Stimulated activated CD4-positive, alpha-beta T cell treated with anti-CD3 and anti-CD28 coated beads, Interleukin-12 subunit alpha, Interleukin-12 subunit beta, amount 100 ng/mL, for 4 hours (primary cell): ENCODE data around the gene KCNMB3.
"Not testable (repeated sequence)": the region's sequence is repeated elsewhere in the genome, so short reads cannot be mapped to it uniquely, and the experiment has no call there.

ENCODE experiments used
- DNase-seq: peaks from one replicate; pipeline ENCODE4 v3.0.0-alpha.2; 2020

Gene KCNMB3

GRCh38 chr3:179263134-179263533 is 12.2 kb upstream of the KCNMB3 start:
- no peak for DNase-seq

GRCh38 chr3:179260949-179261765 is 10.2 kb upstream of the KCNMB3 start:
- peak; percentile 58 for DNase-seq

DNA sequence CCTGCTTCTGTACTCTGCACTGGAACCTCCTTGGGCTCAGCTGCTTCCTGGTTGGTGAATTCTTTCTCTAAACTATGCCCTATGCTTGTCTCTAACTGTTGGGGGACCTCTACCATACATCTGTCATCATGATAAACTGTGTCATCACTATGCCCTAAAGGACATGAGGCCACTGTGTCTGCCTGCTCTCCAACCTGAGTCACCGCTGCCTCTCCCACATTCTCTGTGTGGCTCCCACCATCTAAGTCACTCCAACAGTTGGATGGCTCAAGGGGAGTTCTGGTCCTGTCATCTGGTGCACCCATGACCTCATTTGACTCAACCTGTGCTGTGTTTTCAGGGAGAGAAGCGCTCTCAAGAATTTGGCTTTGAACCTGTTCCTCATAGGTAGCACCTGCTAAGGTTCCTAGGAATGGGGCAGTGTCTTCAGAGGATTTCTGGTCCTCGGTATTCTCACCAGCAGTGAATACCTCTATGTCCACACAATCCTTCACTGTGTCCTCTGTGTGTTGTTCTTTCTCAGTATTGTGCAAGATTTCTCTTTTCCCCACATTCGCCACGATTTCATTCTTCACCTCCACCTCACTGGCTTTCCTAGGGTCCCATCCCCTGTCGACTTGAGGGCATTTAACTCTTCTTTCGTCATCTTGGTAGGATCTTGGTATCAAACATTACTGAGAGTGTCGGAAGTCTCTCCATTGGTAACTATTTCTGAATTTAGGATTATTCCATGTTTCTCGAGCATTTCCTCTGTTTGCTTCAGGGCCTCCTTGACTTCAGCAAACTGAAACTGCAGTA is 9.2 kb upstream of the KCNMB3 start:
- DNase-seq: not testable (repeated sequence)

- no peak for DNase-seq
Observed at GRCh38 chr3:179258820-179259219, 7.9 kb upstream of the KCNMB3 start.

GRCh38 chr3:179257742-179258141 is 6.8 kb upstream of the KCNMB3 start:
- DNase-seq: not testable (repeated sequence)

DNA sequence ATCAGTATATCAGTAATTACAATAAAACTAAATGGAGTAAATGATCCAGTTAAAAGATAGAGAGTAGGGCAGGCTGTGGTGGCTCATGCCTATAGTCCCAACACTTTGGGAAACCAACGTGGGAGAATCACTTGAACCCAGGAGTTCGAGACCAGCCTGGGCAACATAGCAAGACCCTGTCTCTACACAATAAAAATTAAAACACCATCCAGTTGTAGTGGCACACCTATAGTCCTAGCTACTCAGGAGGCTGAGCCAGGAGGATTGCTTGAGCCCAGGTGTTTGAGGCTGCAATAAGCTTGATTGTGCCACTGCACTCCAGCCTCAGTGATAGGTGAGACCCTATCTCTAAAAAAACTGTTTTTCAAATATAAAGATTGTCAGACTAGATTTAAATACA is 5.9 kb upstream of the KCNMB3 start:
- DNase-seq: no peak

DNA sequence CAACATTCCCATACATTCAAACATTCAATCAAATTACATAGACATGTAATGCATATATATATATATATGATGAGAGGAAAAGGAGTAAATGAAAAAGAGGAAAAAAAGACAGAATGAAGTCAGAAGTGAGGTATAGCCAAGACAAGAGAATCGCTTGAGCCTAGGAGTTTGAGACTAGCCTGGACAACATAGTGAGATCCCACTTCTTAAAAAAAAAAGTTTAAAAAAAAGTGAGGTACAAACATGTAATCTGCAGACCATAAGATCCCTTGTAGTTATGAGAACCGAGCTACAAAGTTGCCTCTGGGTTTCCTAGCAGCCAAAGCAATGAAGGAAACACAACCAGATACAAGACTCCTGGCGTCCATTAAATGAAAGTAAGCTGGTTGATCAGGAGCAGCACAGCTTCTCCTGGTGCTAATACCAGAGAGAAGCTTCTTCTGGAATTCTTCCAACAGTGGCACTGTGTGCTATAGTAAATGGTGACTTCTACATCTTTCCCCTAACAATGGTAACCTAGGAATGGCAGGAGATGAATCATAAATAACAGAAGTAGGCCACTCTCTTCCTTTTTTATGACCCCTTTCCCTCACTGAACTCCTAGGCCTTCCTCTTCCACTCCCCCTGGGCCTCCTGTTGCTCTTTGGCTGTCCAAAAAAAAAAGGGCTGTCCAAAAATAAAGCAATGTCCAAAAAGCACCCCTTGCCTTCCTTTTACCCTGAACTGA is 3.5 kb downstream of the KCNMB3 start:
- DNase-seq: no peak

DNA sequence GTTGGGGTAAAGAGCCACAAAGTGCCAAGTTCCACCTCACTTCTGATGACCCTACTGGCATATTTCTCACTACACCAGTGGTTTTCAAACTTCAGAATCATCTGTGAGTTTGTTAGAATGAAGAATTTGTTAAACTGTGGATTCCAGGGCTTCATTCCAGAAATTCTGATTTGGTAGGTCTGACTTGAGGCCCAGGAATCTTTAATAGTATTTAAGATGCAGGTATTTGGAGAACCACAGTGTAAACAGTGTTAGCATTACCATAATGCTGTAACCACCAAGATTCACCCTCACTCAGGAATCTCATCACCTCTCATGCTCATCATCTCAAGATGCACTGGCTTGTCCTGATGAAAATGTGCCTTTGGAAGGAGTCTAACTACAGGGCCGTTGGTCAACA is 6.0 kb downstream of the KCNMB3 start:
- DNase-seq: no peak

DNA sequence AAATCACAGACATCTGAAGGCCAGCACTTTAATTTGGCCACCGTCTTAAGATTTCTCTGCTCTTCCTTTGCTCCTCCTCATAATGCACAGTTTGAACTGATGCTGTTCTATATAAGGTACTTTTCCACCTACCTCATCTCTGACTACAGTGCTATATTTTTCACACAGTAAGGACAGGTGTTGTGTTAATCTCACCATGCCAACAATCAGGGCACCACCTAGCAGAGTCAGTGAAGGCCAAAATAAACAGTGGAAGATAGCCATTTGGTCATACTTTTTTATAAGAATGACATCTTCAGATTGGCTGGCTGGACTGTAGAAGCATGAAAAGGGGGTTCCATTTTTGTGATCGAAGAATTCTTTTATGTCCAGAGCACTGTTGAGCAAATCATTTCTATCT is 8.1 kb downstream of the KCNMB3 start:
- not testable (repeated sequence) for DNase-seq

DNA sequence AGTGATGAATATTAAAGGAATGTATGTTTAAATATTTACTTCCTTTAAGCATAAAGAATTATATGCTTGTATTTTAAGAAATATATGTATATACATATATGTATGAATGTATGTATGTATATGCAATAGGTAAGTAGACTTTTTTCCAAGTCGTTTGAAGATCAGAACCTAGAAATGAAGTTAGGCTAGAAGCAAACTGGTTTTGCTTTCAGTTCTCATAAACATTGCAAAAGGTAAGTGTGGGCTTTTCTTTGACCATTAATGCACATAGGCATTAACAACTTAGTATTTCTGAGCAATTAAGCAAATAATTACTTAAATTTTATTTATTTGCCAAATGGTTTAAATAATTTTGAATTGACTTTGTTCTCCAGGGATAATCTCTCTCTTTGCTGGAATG is 10.6 kb downstream of the KCNMB3 start:
- not testable (repeated sequence) for DNase-seq

DNA sequence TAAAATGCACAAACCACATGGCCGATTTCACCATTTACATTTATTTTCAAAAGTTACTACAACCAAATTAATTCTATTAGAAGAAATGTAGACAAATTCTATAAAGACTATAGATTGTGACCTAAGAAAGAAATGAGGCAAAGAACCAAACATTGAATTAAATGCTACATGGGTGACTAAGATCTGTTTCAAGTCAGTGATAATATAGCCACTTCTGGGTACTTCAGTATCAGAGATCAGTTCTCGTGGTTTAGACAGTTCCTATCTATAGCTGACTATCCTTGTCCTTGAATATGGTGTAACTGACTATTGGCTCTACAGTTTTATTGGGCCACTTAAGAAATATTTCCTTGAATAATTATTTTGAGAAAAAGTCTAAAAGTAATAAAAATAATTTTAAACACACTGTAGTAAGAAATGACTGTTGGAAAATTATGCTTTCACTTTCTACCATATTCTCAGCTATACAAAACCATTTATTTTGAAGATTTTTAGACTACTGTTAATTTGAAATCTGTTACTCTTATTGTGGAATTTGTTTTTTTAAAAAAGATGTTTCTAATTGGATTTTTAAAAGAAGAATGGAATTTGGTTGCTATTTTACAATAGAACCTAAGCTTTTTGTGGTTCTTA is 14.1 kb downstream of the KCNMB3 start:
- DNase-seq: no peak

DNA sequence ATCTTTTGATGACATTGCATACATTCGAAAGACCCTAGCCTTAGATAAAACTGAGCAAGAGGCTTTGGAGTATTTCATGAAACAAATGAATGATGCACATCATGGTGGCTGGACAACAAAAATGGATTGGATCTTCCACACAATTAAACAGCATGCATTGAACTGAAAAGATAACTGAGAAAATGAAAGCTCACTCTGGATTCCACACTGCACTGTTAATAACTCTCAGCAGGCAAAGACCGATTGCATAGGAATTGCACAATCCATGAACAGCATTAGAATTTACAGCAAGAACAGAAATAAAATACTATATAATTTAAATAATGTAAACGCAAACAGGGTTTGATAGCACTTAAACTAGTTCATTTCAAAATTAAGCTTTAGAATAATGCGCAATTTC is 16.7 kb downstream of the KCNMB3 start:
- no peak for DNase-seq

DNA sequence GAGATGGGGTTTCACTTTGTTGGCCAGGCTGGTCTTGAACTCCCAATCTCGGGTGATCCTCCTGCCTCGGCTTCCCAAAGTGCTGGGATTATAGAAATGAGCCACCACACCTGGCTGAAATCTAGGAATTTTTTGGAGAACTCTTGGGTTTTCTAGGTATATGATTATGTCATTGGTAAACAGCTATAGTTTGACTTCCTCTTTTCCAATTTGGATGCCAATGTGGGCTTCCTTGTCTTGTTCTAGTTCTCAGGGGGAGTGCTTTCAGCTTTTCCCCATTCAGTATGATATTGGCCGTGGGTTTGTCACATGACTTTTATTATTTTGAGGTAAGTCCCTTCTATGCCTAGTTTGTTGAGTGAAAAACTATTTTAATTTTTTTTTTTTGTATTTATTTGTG is 17.9 kb downstream of the KCNMB3 start:
- no peak for DNase-seq

DNA sequence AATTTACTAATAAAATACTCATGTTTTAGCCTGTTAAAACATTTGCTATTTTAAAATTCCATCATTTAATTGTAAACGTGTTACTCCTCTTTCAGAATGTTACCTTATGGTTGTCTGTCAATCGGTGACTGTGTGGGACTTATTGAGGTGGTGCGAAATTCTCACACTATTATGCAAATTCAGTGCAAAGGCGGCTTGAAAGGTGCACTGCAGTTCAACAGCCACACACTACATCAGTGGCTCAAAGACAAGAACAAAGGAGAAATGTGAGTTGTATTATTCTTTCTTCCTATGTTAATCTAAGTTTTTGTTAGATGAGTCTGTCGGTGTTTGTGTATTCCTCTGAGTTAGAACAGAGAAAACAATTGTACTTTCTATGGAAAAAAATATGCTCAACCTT is 21.7 kb downstream of the KCNMB3 start:
- DNase-seq: no peak

GRCh38 chr3:179227349-179227748 is 23.6 kb downstream of the KCNMB3 start:
- no peak for DNase-seq

DNA sequence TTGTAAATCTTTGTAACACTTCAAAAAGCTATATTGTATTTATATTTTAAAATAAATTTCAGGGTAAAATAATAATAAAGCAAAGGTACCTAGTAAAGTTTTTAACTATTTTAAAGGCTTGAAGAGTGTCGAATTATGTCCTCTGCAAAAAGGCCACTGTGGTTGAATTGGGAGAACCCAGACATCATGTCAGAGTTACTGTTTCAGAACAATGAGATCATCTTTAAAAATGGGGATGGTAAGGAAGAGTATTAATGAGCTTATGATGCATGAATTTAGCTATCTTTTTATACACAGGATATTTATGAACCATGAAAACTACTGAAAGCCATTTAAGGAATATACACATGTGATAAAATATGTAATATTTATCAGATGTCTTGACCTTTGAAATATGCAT is 26.3 kb downstream of the KCNMB3 start:
- DNase-seq: no peak

DNA sequence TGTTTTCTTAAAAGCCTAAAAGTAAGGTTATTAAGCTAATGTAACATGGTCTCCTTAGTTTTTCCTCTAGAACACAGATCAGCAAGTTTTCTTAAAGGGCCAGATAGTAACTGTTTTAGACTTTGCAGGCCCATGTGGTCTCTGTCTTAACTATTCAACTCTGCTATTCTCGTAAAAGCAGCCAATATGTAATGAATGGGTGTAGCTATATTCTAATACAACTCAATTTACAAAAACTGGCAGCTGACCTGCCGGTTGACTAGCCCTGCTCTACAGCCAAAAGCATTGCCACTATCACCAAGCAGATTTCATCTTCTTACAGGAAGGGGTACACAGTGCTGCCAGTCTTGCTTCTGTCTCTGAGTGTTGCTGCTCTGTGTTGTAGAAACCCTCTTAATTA is 27.4 kb downstream of the KCNMB3 start:
- no peak for DNase-seq

GRCh38 chr3:179218213-179218612 is 32.7 kb downstream of the KCNMB3 start:
- not testable (repeated sequence) for DNase-seq

DNA sequence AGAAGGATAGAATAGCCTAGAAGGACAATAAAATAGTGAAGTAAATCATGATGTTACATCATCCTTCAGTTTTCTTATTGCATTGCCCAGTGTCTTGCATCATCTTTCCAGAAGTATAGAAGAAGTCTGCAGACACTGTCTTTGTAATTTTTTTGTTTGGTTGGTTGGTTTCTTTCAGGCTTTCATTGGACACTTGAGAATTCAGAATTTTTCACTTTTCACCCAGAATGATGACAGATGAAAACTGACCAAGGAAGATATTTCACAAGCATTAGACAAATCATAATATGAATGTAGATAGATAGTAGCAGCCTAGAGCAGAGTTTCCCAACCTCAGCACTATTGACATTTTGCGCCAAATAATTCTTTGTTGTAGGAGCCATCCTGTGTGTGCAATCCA is 35.4 kb downstream of the KCNMB3 start:
- not testable (repeated sequence) for DNase-seq

DNA sequence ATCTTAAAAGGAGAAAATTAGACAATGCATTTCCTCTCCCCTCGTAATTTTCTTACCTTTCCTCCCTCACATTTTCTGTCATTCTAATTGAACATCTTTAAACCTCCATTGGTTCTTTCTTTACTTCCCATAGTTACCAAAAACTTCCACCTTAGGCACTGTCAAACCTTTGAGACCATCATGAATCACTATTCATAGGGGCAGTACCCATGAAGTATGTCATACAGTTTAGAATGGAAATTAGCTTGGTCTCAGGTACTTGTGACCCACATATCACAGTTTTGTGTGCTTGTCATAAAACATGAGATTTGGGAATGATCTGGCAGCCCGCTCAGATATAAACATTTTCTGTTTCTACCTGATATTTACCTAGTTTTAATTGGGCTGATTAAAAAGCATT is 50.1 kb downstream of the KCNMB3 start:
- no peak for DNase-seq

- DNase-seq: no peak
Observed at GRCh38 chr3:179196700-179197099, 54.2 kb downstream of the KCNMB3 start.

- DNase-seq: no peak
Observed at GRCh38 chr3:179196098-179196497, 54.8 kb downstream of the KCNMB3 start.

- no peak for DNase-seq
Observed at GRCh38 chr3:179194931-179195330, 56.0 kb downstream of the KCNMB3 start.
